HCT116 (cell line): Measurements from ENCODE around the gene TDRD3. TPM values are rescaled to one million over a fixed set of nuclear protein-coding genes. Genes with fewer than 3 reads are reported as not detected.

Experiments used
- ATAC-seq: fragments of 200-7000 bp; cut with Tn5 transposase; 2 replicates; pipeline ENCODE4 v1.9.1; 2020; ENCODE audit warnings: mild to moderate bottlenecking, moderate library complexity
- BruUV-seq: library from RNA; stranded (reverse); fragments of 400-500 nt; replicated peaks from 2 replicates; lab custom pipeline; 2021; lab: Mats Ljungman, UMichigan
- CTCF ChIA-PET: fragments of 300-600 bp; sonication (Branson Sonifier 250); formaldehyde crosslinking; loops from one replicate; lab custom pipeline; 2021; ENCODE audit warnings: antibody characterized with exemption; lab: Charles Lee
- POLR2A ChIA-PET: fragments of 300-600, 350-600 bp; sonication (Branson Sonifier 250); formaldehyde crosslinking; loops from one replicate; lab custom pipeline; 2021; ENCODE audit warnings: antibody characterized with exemption; lab: Charles Lee
- RAD21 ChIA-PET, 2 experiments: fragments of 300-600 bp; sonication (Branson Sonifier 250); formaldehyde crosslinking; loops; one replicate each; lab custom pipeline; 2023; ENCODE audit warnings: low total read pairs in 2 of 2; ENCODE audit not compliant: uncharacterized antibody in 2 of 2, unreplicated experiment in 2 of 2, low non-redundant PET in 1 of 2; lab: Charles Lee
- DNase-seq: peaks from one replicate; pipeline ENCODE4 v3.0.0-alpha.2; 2010; ENCODE audit warnings: low read depth, low spot score
- H2AFZ ChIP-seq: fragments of 200-600 bp; shearing (Covaris generic), sonication (generic); 2 replicates; pipeline ENCODE4 v1.6.1; 2017; ENCODE audit warnings: low read depth, mixed run types, mixed read lengths, antibody characterized with exemption, low read length; ENCODE audit not compliant: poor library complexity, severe bottlenecking
- H3K27ac ChIP-seq: 2 replicates; pipeline ENCODE4 v1.5.1; 2012; ENCODE audit warnings: low read depth, low read length
- H3K27me3 ChIP-seq: fragments of 200-600 bp; sonication (generic); 2 replicates; pipeline ENCODE4 v1.6.1; 2016; ENCODE audit warnings: mixed run types, low read length, mixed read lengths; ENCODE audit not compliant: insufficient read depth
- H3K36me3 ChIP-seq, 2 experiments: fragments of 200-500 bp in 1 of 2; fragments of 200-600 bp in 1 of 2; sonication (Bioruptor generic) in 1 of 2; sonication (generic) in 1 of 2; 2 replicates each; pipeline versions ENCODE4 v1.5.1 to v1.6.1; 2014 to 2016; ENCODE audit warnings: low read length in 2 of 2, inconsistent platforms in 1 of 2, mixed read lengths in 1 of 2, mixed run types in 1 of 2; ENCODE audit not compliant: insufficient read depth in 2 of 2, control insufficient read depth in 1 of 2
- H3K4me1 ChIP-seq, 2 experiments: fragments of 200-600 bp in 1 of 2; sonication (generic) in 1 of 2; 2 replicates each; pipeline versions ENCODE4 v1.5.1 to v1.6.1; 2012 to 2017; ENCODE audit warnings: low read length in 2 of 2, inconsistent platforms in 1 of 2, mild to moderate bottlenecking in 1 of 2, mixed read lengths in 1 of 2, mixed run types in 1 of 2, moderate library complexity in 1 of 2; ENCODE audit not compliant: insufficient read depth in 2 of 2, control insufficient read depth in 1 of 2
- H3K4me2 ChIP-seq: fragments of 200-600 bp; sonication (generic); 2 replicates; pipeline ENCODE4 v1.6.1; 2017; ENCODE audit warnings: mixed run types, low read length, mixed read lengths
- H3K4me3 ChIP-seq, 2 experiments: fragments of 200-600 bp in 1 of 2; sonication (generic) in 1 of 2; replicated peaks in 1 of 2; 2 replicates each; pipeline ENCODE4 v1.5.1; 2011 to 2016; ENCODE audit warnings: low read length in 2 of 2, control low read depth in 1 of 2, low read depth in 1 of 2, mild to moderate bottlenecking in 1 of 2, mixed read lengths in 1 of 2, mixed run types in 1 of 2
- H3K79me2 ChIP-seq: fragments of 200-600 bp; sonication (generic); 2 replicates; pipeline ENCODE4 v1.6.1; 2017; ENCODE audit warnings: mild to moderate bottlenecking, mixed run types, low read length, moderate library complexity, mixed read lengths; ENCODE audit not compliant: insufficient read depth
- H3K9ac ChIP-seq: fragments of 200-600 bp; sonication (generic); 2 replicates; pipeline ENCODE4 v1.6.1; 2016; ENCODE audit warnings: low read length, mixed read lengths
- H3K9me2 ChIP-seq: fragments of 200-600 bp; sonication (generic), shearing (Covaris generic); 2 replicates; pipeline ENCODE4 v1.6.1; 2017; ENCODE audit warnings: mixed run types, mild to moderate bottlenecking, moderate library complexity; ENCODE audit not compliant: insufficient read depth
- H3K9me3 ChIP-seq, 2 experiments: fragments of 200-500 bp in 1 of 2; fragments of 200-600 bp in 1 of 2; sonication (Bioruptor generic) in 1 of 2; sonication (generic) in 1 of 2; 2 replicates each; pipeline ENCODE4 v1.6.1; 2014 to 2017; ENCODE audit warnings: low read length in 2 of 2, mixed read lengths in 2 of 2, inconsistent platforms in 1 of 2, low read depth in 1 of 2, mild to moderate bottlenecking in 1 of 2, mixed run types in 1 of 2, moderate library complexity in 1 of 2; ENCODE audit not compliant: control insufficient read depth in 1 of 2, insufficient read depth in 1 of 2
- H4K20me1 ChIP-seq: fragments of 200-600 bp; sonication (generic), shearing (Covaris generic); 2 replicates; pipeline ENCODE4 v1.6.1; 2017; ENCODE audit warnings: mixed run types, mild to moderate bottlenecking, moderate library complexity; ENCODE audit not compliant: insufficient read depth
- CBX3 ChIP-seq: IDR thresholded peaks from 2 replicates; pipeline ENCODE4 v1.6.1; 2012; ENCODE audit warnings: low read depth
- CEBPB ChIP-seq: IDR thresholded peaks from 2 replicates; pipeline ENCODE4 v1.6.1; 2012; ENCODE audit warnings: low read depth
- EGR1 ChIP-seq: IDR thresholded peaks from 2 replicates; pipeline ENCODE4 v1.6.1; 2012; ENCODE audit warnings: low read depth
- ELF1 ChIP-seq: IDR thresholded peaks from 2 replicates; pipeline ENCODE4 v1.6.1; 2012; ENCODE audit warnings: low read depth, borderline replicate concordance
- EZH2phosphoT487 ChIP-seq: fragments of 200-600 bp; IDR thresholded peaks from 2 replicates; pipeline ENCODE4 v1.6.1; 2018; ENCODE audit warnings: antibody characterized with exemption, borderline replicate concordance
- POLR2AphosphoS5 ChIP-seq: IDR thresholded peaks from 2 replicates; pipeline ENCODE4 v1.6.1; 2011; ENCODE audit warnings: mild to moderate bottlenecking, low read depth, low read length, moderate library complexity
- SIN3A ChIP-seq: IDR thresholded peaks from 2 replicates; pipeline ENCODE4 v1.6.1; 2012; ENCODE audit warnings: low read depth
- SP1 ChIP-seq: IDR thresholded peaks from 2 replicates; pipeline ENCODE4 v1.6.1; 2012; ENCODE audit warnings: low read depth
- intact Hi-C: fragments of 100-400 bp; cut with micrococcal nuclease; formaldehyde crosslinking; loops from 2 replicates; pipeline ENCODE4 v1.10.0; 2022
- total RNA-seq: library from RNA; stranded (reverse); gene quantifications from one replicate; pipeline ENCODE4 v1.2.1, GENCODE V29; 2021; ENCODE audit not compliant: unreplicated experiment
- TF ChIP-seq, protein P1 (sequence below): IDR thresholded peaks from 2 replicates; pipeline ENCODE4 v1.6.1; 2012
- TF ChIP-seq, protein P2 (sequence below): IDR thresholded peaks from 2 replicates; pipeline ENCODE4 v1.6.1; 2012
- TF ChIP-seq, protein P3 (sequence below): IDR thresholded peaks from 2 replicates; pipeline ENCODE4 v1.6.1; 2012; ENCODE audit warnings: low read depth

The TDRD3 gene
- total RNA-seq, 1 experiment from 2014 or later = 16.9 TPM

DNA sequence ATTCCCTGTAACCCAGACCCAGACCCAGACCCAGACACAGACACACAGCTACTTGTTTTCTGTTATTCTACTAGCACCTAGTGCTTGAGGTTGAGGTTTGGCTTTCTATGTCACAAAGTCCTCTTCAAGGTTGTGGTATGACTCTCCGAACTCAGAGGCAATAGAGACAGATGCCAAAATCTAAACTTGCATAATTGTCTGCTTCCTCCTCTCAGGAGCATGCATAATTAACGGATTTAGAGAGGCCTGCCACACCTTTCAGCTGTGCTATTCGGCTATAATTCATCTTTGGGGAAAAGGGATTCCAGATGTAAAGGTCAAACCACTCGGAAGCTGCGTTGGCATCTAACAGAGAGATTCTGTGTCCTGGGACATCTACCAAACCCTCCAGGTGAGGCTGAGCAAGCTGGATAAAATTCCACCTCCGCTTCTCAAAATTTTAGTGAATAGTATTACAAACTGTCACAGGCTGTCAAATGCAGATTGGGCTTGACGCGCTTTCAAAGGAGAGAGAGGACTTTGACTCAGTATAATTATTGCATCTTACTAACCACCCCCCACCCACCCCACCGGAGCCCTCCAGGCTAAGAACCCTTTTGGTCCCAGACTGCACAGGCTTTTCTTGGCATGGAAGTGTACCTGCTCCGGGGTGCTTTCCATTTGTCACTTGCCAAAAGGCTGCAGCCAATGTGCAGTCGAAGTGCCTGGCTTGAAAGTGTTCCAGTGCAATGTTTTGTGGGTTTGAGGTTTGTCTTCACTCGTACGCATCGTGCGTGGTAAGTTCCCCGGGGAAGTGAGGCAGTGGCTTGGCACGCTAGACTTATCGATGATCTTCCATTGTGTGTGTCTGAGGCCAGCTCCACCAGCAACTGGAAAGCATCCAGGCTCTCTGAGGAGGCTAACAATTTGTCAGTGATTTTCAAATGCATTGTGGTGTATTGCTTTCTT is 194.1 kb downstream of the TDRD3 start:
- ChIA-PET CTCF (no interaction called here), RAD21 (no interaction called here), POLR2A (no interaction called here)
- Histone ChIP-seq H3K4me2 (no peak overlapping the region), H4K20me1 (no peaks in the 10 kb centered on the region), H3K9me3 (no peaks in the 10 kb centered on the region), H3K4me1 (no peaks in the 10 kb centered on the region), H3K9ac (no peak overlapping the region), H3K36me3 (no peaks in the 10 kb centered on the region), H3K79me2 (no peaks in the 10 kb centered on the region), H3K4me3 (no peak overlapping the region), H3K27me3 (no peaks in the 10 kb centered on the region), H2AFZ (no peak overlapping the region), H3K27ac (no peak overlapping the region), H3K9me2 (no peaks in the 10 kb centered on the region)
- ATAC-seq = no peak
- intact Hi-C loops = no loop called here
- DNase-seq = no peak
- no TSS peak for BruUV-seq
- TF ChIP-seq EZH2phosphoT487 = no peak
- TF ChIP-seq CBX3 = no peak
- TF ChIP-seq, protein P1, sequence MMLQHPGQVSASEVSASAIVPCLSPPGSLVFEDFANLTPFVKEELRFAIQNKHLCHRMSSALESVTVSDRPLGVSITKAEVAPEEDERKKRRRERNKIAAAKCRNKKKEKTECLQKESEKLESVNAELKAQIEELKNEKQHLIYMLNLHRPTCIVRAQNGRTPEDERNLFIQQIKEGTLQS = no peak
- TF ChIP-seq, protein P2, sequence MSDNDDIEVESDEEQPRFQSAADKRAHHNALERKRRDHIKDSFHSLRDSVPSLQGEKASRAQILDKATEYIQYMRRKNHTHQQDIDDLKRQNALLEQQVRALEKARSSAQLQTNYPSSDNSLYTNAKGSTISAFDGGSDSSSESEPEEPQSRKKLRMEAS = no peak
- TF ChIP-seq SIN3A = no peak
- TF ChIP-seq, protein P3, sequence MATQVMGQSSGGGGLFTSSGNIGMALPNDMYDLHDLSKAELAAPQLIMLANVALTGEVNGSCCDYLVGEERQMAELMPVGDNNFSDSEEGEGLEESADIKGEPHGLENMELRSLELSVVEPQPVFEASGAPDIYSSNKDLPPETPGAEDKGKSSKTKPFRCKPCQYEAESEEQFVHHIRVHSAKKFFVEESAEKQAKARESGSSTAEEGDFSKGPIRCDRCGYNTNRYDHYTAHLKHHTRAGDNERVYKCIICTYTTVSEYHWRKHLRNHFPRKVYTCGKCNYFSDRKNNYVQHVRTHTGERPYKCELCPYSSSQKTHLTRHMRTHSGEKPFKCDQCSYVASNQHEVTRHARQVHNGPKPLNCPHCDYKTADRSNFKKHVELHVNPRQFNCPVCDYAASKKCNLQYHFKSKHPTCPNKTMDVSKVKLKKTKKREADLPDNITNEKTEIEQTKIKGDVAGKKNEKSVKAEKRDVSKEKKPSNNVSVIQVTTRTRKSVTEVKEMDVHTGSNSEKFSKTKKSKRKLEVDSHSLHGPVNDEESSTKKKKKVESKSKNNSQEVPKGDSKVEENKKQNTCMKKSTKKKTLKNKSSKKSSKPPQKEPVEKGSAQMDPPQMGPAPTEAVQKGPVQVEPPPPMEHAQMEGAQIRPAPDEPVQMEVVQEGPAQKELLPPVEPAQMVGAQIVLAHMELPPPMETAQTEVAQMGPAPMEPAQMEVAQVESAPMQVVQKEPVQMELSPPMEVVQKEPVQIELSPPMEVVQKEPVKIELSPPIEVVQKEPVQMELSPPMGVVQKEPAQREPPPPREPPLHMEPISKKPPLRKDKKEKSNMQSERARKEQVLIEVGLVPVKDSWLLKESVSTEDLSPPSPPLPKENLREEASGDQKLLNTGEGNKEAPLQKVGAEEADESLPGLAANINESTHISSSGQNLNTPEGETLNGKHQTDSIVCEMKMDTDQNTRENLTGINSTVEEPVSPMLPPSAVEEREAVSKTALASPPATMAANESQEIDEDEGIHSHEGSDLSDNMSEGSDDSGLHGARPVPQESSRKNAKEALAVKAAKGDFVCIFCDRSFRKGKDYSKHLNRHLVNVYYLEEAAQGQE = no peak
- TF ChIP-seq CEBPB = no peak
- TF ChIP-seq SP1 = no peak
- no peak for TF ChIP-seq EGR1
- no peak for TF ChIP-seq POLR2AphosphoS5
- no peak for TF ChIP-seq ELF1
